GM12878 (cell line): ENCODE results near the gene PGAP6. TPM values are rescaled to one million over a fixed set of nuclear protein-coding genes. Genes with fewer than 3 reads are reported as not detected.

ENCODE experiments used
- FOS ChIP-seq: IDR thresholded peaks from 3 replicates; pipeline ENCODE4 v1.6.1; 2011; ENCODE audit warnings: borderline replicate concordance; ENCODE audit not compliant: insufficient read length; ENCODE audit errors: extremely low read depth
- FOXM1 ChIP-seq: IDR thresholded peaks from 2 replicates; pipeline ENCODE4 v1.6.1; 2012; ENCODE audit warnings: low read depth, mild to moderate bottlenecking, inconsistent platforms, low read length, moderate library complexity
- PBX3 ChIP-seq: IDR thresholded peaks from 2 replicates; pipeline ENCODE4 v1.6.1; 2011; ENCODE audit warnings: mild to moderate bottlenecking, low read depth, low read length, moderate library complexity; ENCODE audit not compliant: insufficient replicate concordance
- ZNF622 ChIP-seq: fragments of 450-650 bp; IDR thresholded peaks from 2 replicates; pipeline ENCODE4 v1.6.1; 2017; ENCODE audit warnings: mild to moderate bottlenecking, inconsistent platforms
- polyA plus RNA-seq, 11 experiments: library from polyadenylated mRNA; depleted of rRNA in 4 of 11; unstranded in 6 of 11; stranded (reverse) in 5 of 11; fragments of >200 nt; fragmentation: Nextera tagmentation in 4 of 11; fragmentation: Illumina TruSeq in 1 of 11; extraction: Ambion mirVana in 4 of 11; extraction: Trizol in 1 of 11; gene quantifications; 1 replicate in 1 of 11; 2 replicates in 10 of 11; pipeline versions ENCODE4 v1.2.1 to v1.2.3, GENCODE V29; 2011 to 2016; ENCODE audit warnings: inconsistent platforms in 2 of 11, missing spikeins in 2 of 11, low read depth in 1 of 11
- total RNA-seq, 4 experiments: library from RNA; depleted of rRNA in 3 of 4; stranded (reverse); fragments of >200 nt in 3 of 4; fragmentation: Illumina TruSeq in 1 of 4; extraction: Trizol in 1 of 4; gene quantifications; 2 replicates each; pipeline versions ENCODE4 v1.2.1 to v1.2.3, GENCODE V29; 2013 to 2021
- TF ChIP-seq, protein P1 (sequence below): IDR thresholded peaks from 2 replicates; pipeline ENCODE4 v1.6.1; 2012; ENCODE audit warnings: improper control_type of control experiment, low read depth, low read length; ENCODE audit not compliant: insufficient replicate concordance
- TF ChIP-seq, protein P2 (sequence below): IDR thresholded peaks from 2 replicates; pipeline ENCODE4 v1.6.1; 2011; ENCODE audit warnings: low read depth, mild to moderate bottlenecking, low read length, moderate library complexity, borderline replicate concordance; ENCODE audit errors: extremely low read depth

The PGAP6 gene
- total and polyA plus RNA-seq, 10 of the 15 experiments (the other 5 are each of a cell fraction or from before 2014, with no cell fraction given) = 0.76 to 48.8 (median 18.4) TPM

- TF ChIP-seq, protein P1, sequence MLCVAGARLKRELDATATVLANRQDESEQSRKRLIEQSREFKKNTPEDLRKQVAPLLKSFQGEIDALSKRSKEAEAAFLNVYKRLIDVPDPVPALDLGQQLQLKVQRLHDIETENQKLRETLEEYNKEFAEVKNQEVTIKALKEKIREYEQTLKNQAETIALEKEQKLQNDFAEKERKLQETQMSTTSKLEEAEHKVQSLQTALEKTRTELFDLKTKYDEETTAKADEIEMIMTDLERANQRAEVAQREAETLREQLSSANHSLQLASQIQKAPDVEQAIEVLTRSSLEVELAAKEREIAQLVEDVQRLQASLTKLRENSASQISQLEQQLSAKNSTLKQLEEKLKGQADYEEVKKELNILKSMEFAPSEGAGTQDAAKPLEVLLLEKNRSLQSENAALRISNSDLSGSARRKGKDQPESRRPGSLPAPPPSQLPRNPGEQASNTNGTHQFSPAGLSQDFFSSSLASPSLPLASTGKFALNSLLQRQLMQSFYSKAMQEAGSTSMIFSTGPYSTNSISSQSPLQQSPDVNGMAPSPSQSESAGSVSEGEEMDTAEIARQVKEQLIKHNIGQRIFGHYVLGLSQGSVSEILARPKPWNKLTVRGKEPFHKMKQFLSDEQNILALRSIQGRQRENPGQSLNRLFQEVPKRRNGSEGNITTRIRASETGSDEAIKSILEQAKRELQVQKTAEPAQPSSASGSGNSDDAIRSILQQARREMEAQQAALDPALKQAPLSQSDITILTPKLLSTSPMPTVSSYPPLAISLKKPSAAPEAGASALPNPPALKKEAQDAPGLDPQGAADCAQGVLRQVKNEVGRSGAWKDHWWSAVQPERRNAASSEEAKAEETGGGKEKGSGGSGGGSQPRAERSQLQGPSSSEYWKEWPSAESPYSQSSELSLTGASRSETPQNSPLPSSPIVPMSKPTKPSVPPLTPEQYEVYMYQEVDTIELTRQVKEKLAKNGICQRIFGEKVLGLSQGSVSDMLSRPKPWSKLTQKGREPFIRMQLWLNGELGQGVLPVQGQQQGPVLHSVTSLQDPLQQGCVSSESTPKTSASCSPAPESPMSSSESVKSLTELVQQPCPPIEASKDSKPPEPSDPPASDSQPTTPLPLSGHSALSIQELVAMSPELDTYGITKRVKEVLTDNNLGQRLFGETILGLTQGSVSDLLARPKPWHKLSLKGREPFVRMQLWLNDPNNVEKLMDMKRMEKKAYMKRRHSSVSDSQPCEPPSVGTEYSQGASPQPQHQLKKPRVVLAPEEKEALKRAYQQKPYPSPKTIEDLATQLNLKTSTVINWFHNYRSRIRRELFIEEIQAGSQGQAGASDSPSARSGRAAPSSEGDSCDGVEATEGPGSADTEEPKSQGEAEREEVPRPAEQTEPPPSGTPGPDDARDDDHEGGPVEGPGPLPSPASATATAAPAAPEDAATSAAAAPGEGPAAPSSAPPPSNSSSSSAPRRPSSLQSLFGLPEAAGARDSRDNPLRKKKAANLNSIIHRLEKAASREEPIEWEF = no peak
- TF ChIP-seq FOXM1 (no peak), ZNF622 (no peak), FOS (no peak), PBX3 (no peak)
- TF ChIP-seq, protein P2, sequence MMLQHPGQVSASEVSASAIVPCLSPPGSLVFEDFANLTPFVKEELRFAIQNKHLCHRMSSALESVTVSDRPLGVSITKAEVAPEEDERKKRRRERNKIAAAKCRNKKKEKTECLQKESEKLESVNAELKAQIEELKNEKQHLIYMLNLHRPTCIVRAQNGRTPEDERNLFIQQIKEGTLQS = no peak
- TF ChIP-seq, all 136 proteins: peak for 0
Measured at GRCh38 chr16:411576-412265, 29.9 kb upstream of the PGAP6 start (continued).
